Inferior parietal cortex (tissue), 1 donor: ENCODE results near the gene SMIM26.
A peak's percentile ranks its signal among the peaks of the same experiment; 100 is the strongest.
"Not testable (repeated sequence)": the region's sequence is repeated elsewhere in the genome, so short reads cannot be mapped to it uniquely, and the experiment has no call there.

Experiments used
- DNase-seq: peaks from one replicate; pipeline ENCODE4 v3.0.0-alpha.2; 2016; ENCODE audit errors: extremely low spot score

SMIM26 gene, protein sequence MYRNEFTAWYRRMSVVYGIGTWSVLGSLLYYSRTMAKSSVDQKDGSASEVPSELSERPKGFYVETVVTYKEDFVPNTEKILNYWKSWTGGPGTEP

DNA sequence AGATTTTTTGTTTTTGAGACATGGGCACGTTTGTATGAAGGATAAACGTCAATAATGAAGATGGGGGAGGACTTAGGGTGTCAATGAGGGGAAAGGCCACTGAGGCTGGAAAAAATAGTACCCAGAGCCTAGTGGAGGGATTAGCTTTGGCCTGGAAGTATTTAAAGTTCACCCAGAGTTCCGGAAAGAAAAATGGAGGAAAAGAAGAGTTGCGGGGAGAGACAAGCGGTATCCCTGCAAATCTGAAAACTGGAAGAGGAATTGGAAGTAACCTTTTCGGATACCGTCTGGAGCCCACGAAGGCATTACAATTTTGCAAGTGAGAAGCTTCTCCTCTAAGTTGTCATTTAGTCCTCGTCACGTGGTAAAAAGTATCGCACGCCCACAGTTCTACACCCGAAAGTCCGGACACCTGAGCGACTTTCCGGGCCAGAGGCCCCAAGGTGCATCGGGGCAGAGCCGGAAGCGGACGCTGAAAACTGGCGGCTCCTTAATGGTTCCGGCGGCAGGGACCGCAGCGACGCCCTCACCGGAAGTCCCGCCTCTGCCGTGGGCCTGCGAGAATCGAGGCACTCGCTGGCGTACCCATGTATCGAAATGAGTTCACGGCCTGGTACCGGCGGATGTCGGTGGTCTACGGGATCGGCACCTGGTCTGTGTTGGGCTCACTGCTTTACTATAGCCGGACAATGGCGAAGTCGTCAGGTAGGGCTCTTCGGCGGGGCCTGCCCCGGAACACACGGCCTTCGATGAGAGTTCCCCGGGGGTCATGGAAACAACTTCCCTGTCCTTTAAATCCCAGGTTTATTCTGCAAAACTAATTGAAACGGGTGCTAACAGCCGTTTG, at the start of gene SMIM26:
Gene SMIM26, plus strand, starts transcription at position 541 of the 847 bp plus-strand sequence. Its CDS starts 47 bp downstream, at position 588.
- DNase-seq, result peak; percentile 89

DNA sequence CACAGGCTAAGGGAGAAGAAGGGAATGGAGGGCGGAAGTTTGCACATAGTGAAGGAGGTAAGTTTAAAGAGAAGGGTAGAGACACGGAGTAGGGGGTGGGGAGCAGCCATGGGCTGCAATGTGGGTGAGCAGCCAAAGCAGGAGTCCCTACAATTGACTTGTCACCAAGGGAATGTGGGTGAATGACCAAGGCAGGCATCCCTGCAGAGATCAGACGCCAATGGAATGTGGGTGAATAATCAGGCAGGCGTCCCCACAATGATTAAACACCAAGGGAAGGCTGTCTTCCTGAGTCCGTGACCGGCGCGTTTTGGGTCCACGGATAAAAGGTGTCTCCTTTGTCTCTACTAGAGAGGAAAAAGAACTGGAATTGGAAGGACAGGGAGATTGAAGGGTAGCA, 45.2 kb upstream of the SMIM26 start:
- not testable (repeated sequence) for DNase-seq

GRCh38 chr20:18523066-18523465, 44.2 kb upstream of the SMIM26 start:
- no peak for DNase-seq

GRCh38 chr20:18524646-18525045, 42.6 kb upstream of the SMIM26 start:
- DNase-seq, result no peak

DNA sequence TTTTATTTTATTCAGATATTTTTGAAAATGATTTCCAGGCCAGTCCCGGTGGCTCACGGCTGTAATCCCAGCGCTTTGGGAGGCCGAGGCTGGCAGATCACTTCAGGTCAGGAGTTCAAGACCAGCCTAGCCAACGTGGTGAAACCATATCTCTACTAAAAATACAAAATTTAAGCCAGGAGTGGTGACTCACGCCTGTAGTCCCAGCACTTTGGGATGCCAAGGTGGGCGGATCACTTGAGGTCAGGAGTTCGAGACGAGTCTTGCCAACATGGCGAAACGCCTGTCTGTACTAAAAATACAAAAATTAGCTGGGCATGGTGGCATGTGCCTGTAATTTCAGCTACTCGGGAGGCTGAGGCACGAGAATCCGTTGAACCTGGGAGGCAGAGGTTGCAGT, 40.5 kb upstream of the SMIM26 start:
- not testable (repeated sequence) for DNase-seq

DNA sequence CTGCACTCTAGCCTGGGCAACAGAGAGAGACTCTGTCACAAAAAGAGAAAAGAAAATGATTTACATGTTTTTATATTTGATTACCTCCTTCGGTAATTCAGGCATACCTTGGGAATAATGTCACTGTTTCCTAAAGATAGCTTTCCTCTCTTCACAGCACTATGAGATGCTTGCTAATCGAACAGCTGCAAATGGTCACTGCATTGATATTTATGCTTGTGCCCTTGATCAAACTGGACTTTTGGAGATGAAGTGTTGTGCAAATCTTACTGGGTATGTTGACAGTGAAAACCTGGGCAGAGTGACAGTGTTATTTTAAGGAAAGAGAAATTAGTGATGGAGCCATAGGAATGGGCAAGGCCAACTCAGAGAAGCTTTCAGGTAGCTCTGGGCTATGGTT, 39.9 kb upstream of the SMIM26 start:
- DNase-seq, result no peak

GRCh38 chr20:18527836-18528235, 39.4 kb upstream of the SMIM26 start:
- DNase-seq, result no peak

GRCh38 chr20:18529041-18529440, 38.2 kb upstream of the SMIM26 start:
- no peak for DNase-seq

GRCh38 chr20:18532626-18533025, 34.6 kb upstream of the SMIM26 start:
- DNase-seq, result no peak

DNA sequence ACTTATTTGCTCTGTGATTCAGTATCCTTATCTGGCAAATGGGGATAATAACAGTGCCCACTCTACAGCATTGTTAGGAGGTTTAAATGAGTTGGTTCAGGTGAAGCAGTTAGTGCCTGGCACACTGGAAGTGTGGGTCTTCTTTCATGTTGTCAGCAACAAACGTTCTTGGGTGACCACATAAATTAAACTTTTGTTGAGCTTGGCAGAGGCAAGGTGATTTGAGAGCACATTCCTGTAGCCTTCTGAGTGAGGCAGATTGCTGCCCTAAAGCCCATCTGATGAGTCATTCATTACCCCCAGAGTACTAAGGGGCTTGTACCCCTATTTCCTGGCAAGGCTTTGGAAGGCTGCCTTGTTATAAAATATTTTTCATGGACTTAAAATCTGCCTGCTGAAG, 33.7 kb upstream of the SMIM26 start:
- no peak for DNase-seq

DNA sequence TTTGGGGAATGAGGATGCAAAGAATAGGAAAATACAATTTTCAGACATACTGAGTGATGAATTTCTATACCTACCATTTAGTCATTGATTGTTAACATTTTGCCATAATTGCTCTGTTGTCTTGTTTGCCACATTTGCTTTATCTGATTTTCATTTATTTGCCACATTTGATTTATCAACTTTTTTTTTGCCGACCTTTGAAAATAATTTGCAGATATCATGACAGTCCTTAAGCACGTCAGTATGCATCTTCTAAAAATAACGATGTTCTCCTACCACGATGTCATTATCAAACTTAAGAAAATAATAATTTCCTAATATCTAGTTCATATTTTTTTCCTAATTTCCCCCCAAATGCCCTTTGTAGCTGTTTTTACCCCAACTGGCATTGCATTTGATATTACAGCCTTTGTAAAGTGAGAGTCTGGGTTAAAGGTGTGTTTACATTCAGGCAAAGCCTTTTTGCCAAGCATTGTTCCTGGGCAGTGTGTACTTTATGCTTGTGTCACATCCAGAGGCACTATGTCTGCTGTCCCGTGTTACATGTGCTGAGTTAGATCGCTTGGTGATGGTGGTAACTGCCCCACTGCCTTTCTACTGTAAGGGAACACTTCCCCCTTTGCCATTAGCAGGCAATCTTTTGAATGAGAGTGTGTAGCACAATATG, 33.1 kb upstream of the SMIM26 start:
- no peak for DNase-seq

- no peak for DNase-seq
Observed at GRCh38 chr20:18537651-18538050, 29.6 kb upstream of the SMIM26 start.

DNA sequence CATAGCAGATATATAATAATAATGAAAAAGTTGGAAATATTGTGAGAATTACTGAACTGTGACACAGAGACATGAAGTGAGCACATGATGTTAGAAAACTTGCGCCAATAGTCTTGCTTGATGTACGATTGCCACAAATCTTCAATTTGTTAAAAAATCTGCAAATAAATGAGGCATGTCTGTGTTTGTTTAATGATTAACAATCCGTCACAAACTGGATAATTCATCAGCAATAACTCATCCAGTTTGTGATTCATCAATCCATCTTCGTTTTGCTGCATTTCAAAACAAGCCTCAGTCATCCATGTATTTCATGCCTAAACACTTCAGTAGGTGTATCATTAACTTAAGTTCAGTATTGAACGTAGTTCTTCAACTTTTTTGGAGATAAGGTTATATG, 25.5 kb upstream of the SMIM26 start:
- DNase-seq, result no peak

GRCh38 chr20:18543216-18543615, 24.0 kb upstream of the SMIM26 start:
- DNase-seq, result peak; percentile 12

- DNase-seq, result no peak
Observed at GRCh38 chr20:18543932-18544331, 23.3 kb upstream of the SMIM26 start.

DNA sequence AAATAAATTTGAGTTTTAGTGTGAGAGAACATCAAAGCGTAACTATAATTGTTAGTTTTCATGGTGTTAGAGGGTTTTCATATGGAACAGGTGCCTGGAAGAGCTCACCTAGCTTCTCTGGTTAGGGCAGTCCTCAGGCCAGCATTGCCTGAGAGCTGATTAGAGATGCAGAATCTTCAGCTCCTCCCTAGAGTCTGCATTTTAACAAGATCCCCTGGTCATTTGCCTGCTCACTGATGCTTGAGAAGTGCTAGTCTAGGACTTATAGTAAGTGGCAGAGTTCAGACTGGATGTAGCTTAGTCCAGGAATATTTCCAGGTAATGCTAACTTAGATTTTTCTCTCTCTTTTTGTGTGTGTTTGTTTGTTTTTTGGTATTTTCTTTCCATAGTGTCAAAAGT, 21.7 kb upstream of the SMIM26 start:
- DNase-seq, result no peak

GRCh38 chr20:18548465-18548864, 18.8 kb upstream of the SMIM26 start:
- DNase-seq, result no peak

- DNase-seq, result no peak
Observed at GRCh38 chr20:18553746-18554145, 13.5 kb upstream of the SMIM26 start.

GRCh38 chr20:18567739-18568091, 483 bp downstream of the SMIM26 start:
- DNase-seq, result no peak

- no peak for DNase-seq
Observed at GRCh38 chr20:18571009-18571408, 3.8 kb downstream of the SMIM26 start.

DNA sequence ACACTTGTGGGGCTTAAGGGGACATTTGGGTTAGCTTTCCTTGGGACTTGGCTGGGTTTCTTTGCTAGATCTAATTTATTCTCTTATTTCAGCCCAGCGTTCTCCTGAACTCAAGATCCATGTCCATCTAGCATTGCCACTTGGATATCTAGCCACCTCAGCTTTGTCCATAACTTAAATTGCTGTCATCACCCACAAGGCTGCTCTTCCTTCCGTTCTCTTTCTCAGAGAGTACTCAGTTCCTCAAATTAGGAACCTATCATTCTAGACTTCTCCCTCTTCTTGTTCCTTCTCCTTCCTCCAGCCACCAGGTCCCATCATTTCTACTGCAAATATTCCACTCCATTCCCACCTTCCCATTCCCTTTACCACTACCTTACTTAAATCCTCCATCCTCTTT, 4.3 kb downstream of the SMIM26 start:
- DNase-seq, result no peak

- no peak for DNase-seq
Observed at GRCh38 chr20:18577942-18578341, 10.7 kb downstream of the SMIM26 start.

DNA sequence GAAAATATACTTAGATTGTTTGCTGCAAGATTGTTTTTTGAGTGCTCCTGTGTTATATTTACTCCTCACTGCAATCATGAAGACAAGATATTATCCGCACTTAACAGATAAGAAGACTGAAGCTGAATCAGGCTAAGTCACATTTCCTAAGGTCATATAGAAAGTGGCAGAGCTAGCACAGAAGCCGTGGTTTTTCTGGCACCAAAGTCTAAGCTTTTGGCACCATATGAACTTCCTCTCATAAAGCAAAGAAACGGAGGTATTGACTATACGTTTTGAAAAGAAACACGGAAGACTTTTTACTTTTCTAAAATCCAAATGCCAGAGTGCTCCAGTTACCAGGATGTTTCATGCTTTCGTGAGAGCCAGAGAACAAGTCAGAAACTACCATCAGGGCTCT, 11.3 kb downstream of the SMIM26 start:
- DNase-seq, result no peak
